Stimulated activated CD8-positive, alpha-beta memory T cell treated with anti-CD3 and anti-CD28 coated beads, Interleukin-12 subunit alpha, Interleukin-12 subunit beta, amount 100 ng/mL, for 24 hours (primary cell): Measurements from ENCODE around the gene SLC2A2.
"Not testable (repeated sequence)": the region's sequence is repeated elsewhere in the genome, so short reads cannot be mapped to it uniquely, and the experiment has no call there.

Source experiments
- DNase-seq: peaks from one replicate; pipeline ENCODE4 v3.0.0-alpha.2; 2020; ENCODE audit errors: extremely low read depth

SLC2A2 gene

GRCh38 chr3:170985304-170985703, 41.2 kb downstream of the SLC2A2 start:
- DNase-seq, result no peak

DNA sequence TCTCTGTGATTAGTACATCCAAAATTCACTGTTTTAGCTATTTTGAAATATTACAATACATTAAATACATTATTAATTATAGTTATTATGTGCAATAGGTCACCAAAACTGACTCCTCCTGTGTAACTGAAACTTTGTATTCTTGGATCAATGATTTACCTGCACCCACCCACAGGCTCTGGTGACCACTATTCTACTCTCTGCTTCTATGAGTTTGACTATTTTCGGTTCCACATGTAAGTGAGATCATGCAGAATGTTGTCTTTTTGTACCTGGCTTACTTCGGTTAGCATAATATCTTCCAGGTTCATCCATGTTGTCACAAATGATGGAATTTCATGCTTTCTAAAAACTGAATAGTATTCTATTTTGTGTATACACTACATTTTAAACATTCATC, 43.8 kb downstream of the SLC2A2 start:
- no peak for DNase-seq

DNA sequence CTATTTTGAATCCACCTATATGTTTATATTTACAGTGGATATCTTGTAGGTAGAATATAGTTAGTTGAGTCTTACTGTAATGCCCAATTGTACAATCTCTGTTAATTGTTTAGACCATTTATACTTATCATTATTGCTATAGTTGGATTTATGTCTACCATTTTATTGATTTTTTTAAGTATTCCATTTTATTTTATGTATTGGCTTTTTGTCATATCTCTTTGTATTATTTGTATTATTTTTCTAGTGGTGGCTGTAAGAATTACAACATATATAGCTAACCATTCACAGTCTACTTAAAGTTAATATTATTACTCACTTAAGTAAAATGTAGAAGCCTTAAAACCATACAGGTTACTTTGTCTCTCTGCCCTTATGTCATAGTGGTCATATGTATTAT, 46.1 kb downstream of the SLC2A2 start:
- DNase-seq, result no peak

GRCh38 chr3:170977949-170978745, 48.4 kb downstream of the SLC2A2 start:
- DNase-seq, result no peak

- no peak for DNase-seq
These were observed 50.4 kb downstream of the SLC2A2 start for GRCh38 chr3:170976190-170976519.

- no peak for DNase-seq
These were observed 51.0 kb downstream of the SLC2A2 start for GRCh38 chr3:170975283-170976189.

GRCh38 chr3:170974872-170975271, 51.6 kb downstream of the SLC2A2 start:
- no peak for DNase-seq

DNA sequence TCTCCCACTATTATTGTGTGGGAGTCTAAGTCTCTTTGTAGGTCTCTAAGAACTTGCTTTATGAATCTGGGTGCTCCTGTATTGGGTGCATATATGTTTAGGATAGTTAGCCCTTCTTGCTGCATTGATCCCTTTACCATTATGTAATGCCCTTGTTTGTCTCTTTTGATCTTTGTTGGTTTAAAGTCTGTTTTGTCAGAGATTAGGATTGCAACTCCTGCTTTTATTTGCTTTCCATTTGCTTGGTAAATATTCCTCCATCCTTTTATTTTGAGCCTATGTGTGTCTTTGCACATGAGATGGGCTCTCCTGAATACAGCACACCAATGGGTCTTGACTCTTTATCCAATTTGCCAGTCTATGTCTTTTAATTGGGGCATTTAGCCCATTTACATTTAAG, 53.6 kb downstream of the SLC2A2 start:
- DNase-seq, result not testable (repeated sequence)

- no peak for DNase-seq
These were observed 59.4 kb downstream of the SLC2A2 start for GRCh38 chr3:170967126-170967525.

- DNase-seq, result no peak
These were observed 60.0 kb downstream of the SLC2A2 start for GRCh38 chr3:170966495-170966894.

DNA sequence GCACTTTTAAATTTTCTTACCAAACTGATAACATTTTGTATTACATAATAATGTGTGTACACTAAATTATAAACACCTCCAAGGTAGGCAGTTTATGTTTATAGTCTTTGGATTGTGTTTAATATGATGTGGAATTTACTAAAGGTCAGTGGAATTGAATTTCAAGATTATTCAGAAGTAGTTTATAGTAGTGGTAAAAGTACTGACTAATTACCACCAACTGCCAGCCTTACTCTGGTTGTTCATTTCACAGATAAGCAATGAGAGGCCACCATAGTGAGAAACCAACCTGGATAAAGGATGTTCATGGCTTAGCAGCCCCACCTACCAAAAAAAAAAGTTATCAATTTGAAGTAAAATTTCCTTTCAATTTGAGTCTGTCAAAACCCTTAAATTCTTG, 64.1 kb downstream of the SLC2A2 start:
- no peak for DNase-seq

GRCh38 chr3:170961616-170962400, 64.7 kb downstream of the SLC2A2 start:
- DNase-seq, result no peak

DNA sequence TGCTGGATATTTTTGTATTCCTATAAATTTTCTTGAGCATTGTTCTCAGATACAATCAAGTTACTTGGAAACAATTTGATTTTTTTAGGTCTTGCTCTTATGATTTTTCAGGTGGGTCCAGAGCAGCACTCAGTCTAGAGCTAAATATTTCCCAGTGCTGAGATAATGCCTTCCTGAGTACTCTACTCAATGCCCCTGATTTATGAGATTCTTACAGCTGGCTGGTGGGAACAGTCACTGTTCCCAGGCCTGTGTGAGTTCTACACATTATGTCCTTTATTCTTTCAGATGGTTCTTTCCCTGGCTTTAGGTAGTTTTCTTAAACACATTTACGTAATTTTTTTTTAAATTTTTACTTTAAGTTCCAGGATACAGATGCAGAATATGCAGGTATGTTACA, 67.1 kb downstream of the SLC2A2 start:
- no peak for DNase-seq

- no peak for DNase-seq
These were observed 69.9 kb downstream of the SLC2A2 start for GRCh38 chr3:170956647-170957046.

DNA sequence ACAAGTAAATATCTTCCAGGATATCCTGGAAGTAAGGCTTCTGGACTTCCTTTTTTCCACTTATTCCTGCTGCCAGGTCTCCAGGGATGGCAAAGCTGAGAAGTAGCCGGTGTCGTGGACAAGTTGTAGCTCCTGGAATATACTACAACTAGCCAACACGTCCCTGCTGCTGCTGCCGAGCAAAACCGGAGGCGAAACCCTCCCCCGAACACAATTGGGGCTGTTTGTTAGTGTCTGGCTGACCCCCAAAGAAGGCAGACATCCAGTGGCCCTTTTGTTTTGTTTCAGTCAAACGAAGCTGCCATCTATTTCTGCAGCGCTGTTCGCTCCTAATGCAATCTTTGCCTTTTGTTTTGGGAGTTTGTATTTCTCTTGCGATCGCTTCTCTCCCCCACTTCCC, 72.8 kb downstream of the SLC2A2 start:
- no peak for DNase-seq

GRCh38 chr3:170953229-170953628, 73.3 kb downstream of the SLC2A2 start:
- DNase-seq, result no peak

- DNase-seq, result no peak
These were observed 77.3 kb downstream of the SLC2A2 start for GRCh38 chr3:170949211-170949610.

GRCh38 chr3:170947018-170947769, 79.3 kb downstream of the SLC2A2 start:
- DNase-seq, result no peak
